IMR-90 (cell line): Measurements from ENCODE around the gene CANX. TPM values are rescaled to one million over a fixed set of nuclear protein-coding genes. Genes with fewer than 3 reads are reported as not detected.
A peak's percentile ranks its signal among the peaks of the same experiment; 100 is the strongest.

Experiments used
- ATAC-seq: fragments of 200-7000 bp; cut with Tn5 transposase; 2 replicates; pipeline ENCODE4 v1.9.1; 2020; ENCODE audit warnings: low read depth, mild to moderate bottlenecking, moderate library complexity
- BruUV-seq: library from RNA; stranded (reverse); fragments of 400-500 nt; replicated peaks from 2 replicates; lab custom pipeline; 2021; lab: Mats Ljungman, UMichigan
- CTCF ChIA-PET: fragments of 300-600 bp; formaldehyde crosslinking; extraction: SDS; loops from one replicate; lab custom pipeline; 2021; ENCODE audit warnings: antibody characterized with exemption; lab: Yijun Ruan, JAX
- POLR2A ChIA-PET: fragments of 300-600 bp; sonication (Branson Sonifier 250); formaldehyde crosslinking; loops from one replicate; lab custom pipeline; 2022; ENCODE audit warnings: antibody characterized with exemption; ENCODE audit not compliant: unreplicated experiment; lab: Charles Lee
- DNase-seq: peaks from one replicate; pipeline ENCODE4 v3.0.0; 2013
- H2AFZ ChIP-seq: replicated peaks from 2 replicates; pipeline ENCODE3; 2013; ENCODE audit warnings: low read length, mild to moderate bottlenecking; ENCODE audit not compliant: poor library complexity
- H2AK5ac ChIP-seq: 2 replicates; pipeline ENCODE4 v1.6.1; 2013; ENCODE audit warnings: low read depth, low read length, inconsistent platforms
- H2AK9ac ChIP-seq: replicated peaks from 2 replicates; pipeline ENCODE3; 2013; ENCODE audit warnings: mild to moderate bottlenecking, low read depth, low read length, moderate library complexity; ENCODE audit not compliant: poor library complexity
- H2BK120ac ChIP-seq: 2 replicates; pipeline ENCODE4 v1.6.1; 2013; ENCODE audit warnings: low read depth, low read length, inconsistent platforms
- H2BK15ac ChIP-seq: 3 replicates; pipeline ENCODE4 v1.6.1; 2013; ENCODE audit warnings: low read depth, low read length, inconsistent platforms
- H2BK20ac ChIP-seq: 2 replicates; pipeline ENCODE4 v1.6.1; 2013; ENCODE audit warnings: low read depth, mild to moderate bottlenecking, inconsistent platforms, low read length, moderate library complexity
- H2BK5ac ChIP-seq: 2 replicates; pipeline ENCODE4 v1.6.1; 2013; ENCODE audit warnings: mild to moderate bottlenecking, low read depth, low read length, inconsistent platforms; ENCODE audit not compliant: poor library complexity, severe bottlenecking
- H3K14ac ChIP-seq: replicated peaks from 2 replicates; pipeline ENCODE4 v1.6.1; 2013; ENCODE audit warnings: low read depth, low read length, inconsistent platforms
- H3K18ac ChIP-seq: 2 replicates; pipeline ENCODE4 v1.6.1; 2013; ENCODE audit warnings: low read depth, low read length, control low read depth
- H3K23ac ChIP-seq: 2 replicates; pipeline ENCODE4 v1.6.1; 2013; ENCODE audit warnings: low read depth, low read length, inconsistent platforms
- H3K27ac ChIP-seq: 2 replicates; pipeline ENCODE4 v1.5.1; 2013; ENCODE audit warnings: mild to moderate bottlenecking, control low read depth, low read length; ENCODE audit not compliant: insufficient read depth
- H3K27me3 ChIP-seq: 2 replicates; pipeline ENCODE4 v1.6.1; 2013; ENCODE audit warnings: low read length; ENCODE audit not compliant: control insufficient read depth, insufficient read depth
- H3K36me3 ChIP-seq: 2 replicates; pipeline ENCODE4 v1.6.1; 2013; ENCODE audit warnings: low read length, mixed read lengths; ENCODE audit not compliant: control insufficient read depth, insufficient read depth
- H3K4ac ChIP-seq: 2 replicates; pipeline ENCODE4 v1.6.1; 2013; ENCODE audit warnings: low read depth, low read length, inconsistent platforms
- H3K4me1 ChIP-seq: 2 replicates; pipeline ENCODE4 v1.6.1; 2013; ENCODE audit warnings: low read length, mixed read lengths; ENCODE audit not compliant: control insufficient read depth, insufficient read depth
- H3K4me2 ChIP-seq: 2 replicates; pipeline ENCODE4 v1.6.1; 2013; ENCODE audit warnings: low read depth, mild to moderate bottlenecking, control low read depth, low read length, moderate library complexity
- H3K4me3 ChIP-seq: 2 replicates; pipeline ENCODE4 v1.5.1; 2013; ENCODE audit warnings: low read depth, mild to moderate bottlenecking, control low read depth, low read length, moderate library complexity; ENCODE audit not compliant: insufficient read depth
- H3K56ac ChIP-seq: 2 replicates; pipeline ENCODE4 v1.6.1; 2013; ENCODE audit warnings: low read length, inconsistent platforms; ENCODE audit not compliant: insufficient read depth; ENCODE audit errors: extremely low read depth
- H3K79me1 ChIP-seq, 2 experiments: 2 replicates each; pipeline ENCODE4 v1.6.1; 2013; ENCODE audit warnings: low read length in 2 of 2, inconsistent platforms in 1 of 2, low read depth in 1 of 2
- H3K9ac ChIP-seq: 2 replicates; pipeline ENCODE4 v1.6.1; 2013; ENCODE audit warnings: low read depth, low read length, control low read depth
- H3K9me1 ChIP-seq: 2 replicates; pipeline ENCODE4 v1.6.1; 2013; ENCODE audit warnings: low read length, inconsistent platforms; ENCODE audit not compliant: insufficient read depth
- H3K9me3 ChIP-seq: 2 replicates; pipeline ENCODE4 v1.6.1; 2013; ENCODE audit warnings: low read length; ENCODE audit not compliant: control insufficient read depth, insufficient read depth
- H4K20me1 ChIP-seq: 2 replicates; pipeline ENCODE4 v1.6.1; 2013; ENCODE audit warnings: low read length, inconsistent platforms; ENCODE audit not compliant: insufficient read depth
- H4K5ac ChIP-seq: 2 replicates; pipeline ENCODE4 v1.6.1; 2013; ENCODE audit warnings: mild to moderate bottlenecking, low read depth, low read length, control low read depth
- H4K8ac ChIP-seq, 2 experiments: 2 replicates each; pipeline ENCODE4 v1.6.1; 2013; ENCODE audit warnings: low read depth in 2 of 2, low read length in 2 of 2, control low read depth in 1 of 2, inconsistent platforms in 1 of 2
- H4K91ac ChIP-seq: 2 replicates; pipeline ENCODE4 v1.6.1; 2013; ENCODE audit warnings: low read depth, low read length, inconsistent platforms; ENCODE audit not compliant: insufficient read depth
- BHLHE40 ChIP-seq: fragments of 150-350 bp; IDR thresholded peaks from 2 replicates; pipeline ENCODE4 v1.6.1; 2016; ENCODE audit warnings: mild to moderate bottlenecking, low read depth, low read length
- CEBPB ChIP-seq: IDR thresholded peaks from 2 replicates; pipeline ENCODE4 v1.6.1; 2012; ENCODE audit warnings: low read depth, low read length, improper control_type of control experiment
- ELK1 ChIP-seq: fragments of 150-350 bp; IDR thresholded peaks from 2 replicates; pipeline ENCODE4 v1.6.1; 2016; ENCODE audit warnings: low read depth, mild to moderate bottlenecking, low read length, moderate library complexity, borderline replicate concordance
- FOS ChIP-seq: fragments of 150-350 bp; IDR thresholded peaks from 2 replicates; pipeline ENCODE4 v1.6.1; 2016; ENCODE audit warnings: low read depth, low read length
- MAZ ChIP-seq: IDR thresholded peaks from 2 replicates; pipeline ENCODE4 v1.6.1; 2012; ENCODE audit warnings: low read depth, mild to moderate bottlenecking, low read length, improper control_type of control experiment, moderate library complexity, borderline replicate concordance
- MXI1 ChIP-seq: IDR thresholded peaks from 2 replicates; pipeline ENCODE4 v1.6.1; 2012; ENCODE audit warnings: low read depth, mild to moderate bottlenecking, low read length, moderate library complexity, borderline replicate concordance
- NFE2L2 ChIP-seq: fragments of 150-350 bp; IDR thresholded peaks from 2 replicates; pipeline ENCODE4 v1.6.1; 2016; ENCODE audit warnings: low read depth, mild to moderate bottlenecking, low read length
- POLR2A ChIP-seq: IDR thresholded peaks from 2 replicates; pipeline ENCODE4 v1.6.1; 2012; ENCODE audit warnings: mild to moderate bottlenecking, low read depth, low read length
- RCOR1 ChIP-seq: IDR thresholded peaks from 2 replicates; pipeline ENCODE4 v1.6.1; 2012; ENCODE audit warnings: mild to moderate bottlenecking, low read length, improper control_type of control experiment; ENCODE audit not compliant: insufficient replicate concordance
- RFX5 ChIP-seq: IDR thresholded peaks from 2 replicates; pipeline ENCODE4 v1.8.0; 2012; ENCODE audit warnings: low read depth, mild to moderate bottlenecking, low read length, moderate library complexity
- SMC3 ChIP-seq: fragments of 150-350 bp; IDR thresholded peaks from 2 replicates; pipeline ENCODE4 v1.6.1; 2016; ENCODE audit warnings: low read depth, mild to moderate bottlenecking, antibody characterized with exemption, low read length, moderate library complexity
- USF2 ChIP-seq: fragments of 150-350 bp; IDR thresholded peaks from 2 replicates; pipeline ENCODE4 v1.6.1; 2017; ENCODE audit warnings: mild to moderate bottlenecking, antibody characterized with exemption, low read length, low read depth
- WGBS, 2 experiments: methylation state at CpG; one replicate each; pipeline versions ENCODE4 v1.1.5 to v1.1.7; 2013; ENCODE audit warnings: missing lambda C conversion rate in 2 of 2; ENCODE audit not compliant: insufficient read length in 1 of 2; ENCODE audit errors: extremely low coverage in 2 of 2; 5-methylcytosine and 5-hydroxymethylcytosine counted together
- dilution Hi-C: fragments of 300-500 bp; cut with HindIII; formaldehyde crosslinking; loops from one replicate; pipeline ENCODE4 v1.14.3; 2018; ENCODE audit warnings: low sequenced_read_pairs; ENCODE audit not compliant: unreplicated experiment
- in situ Hi-C: fragments of 300-500 bp; cut with MboI; formaldehyde crosslinking; loops from 3 replicates; pipeline ENCODE4 v1.14.3; 2019; ENCODE audit warnings: low sequenced_read_pairs, inconsistent platforms, mixed read lengths
- intact Hi-C: fragments of 100-400 bp; cut with micrococcal nuclease; formaldehyde crosslinking; loops from 2 replicates; pipeline ENCODE4 v1.10.0; 2022
- polyA plus RNA-seq, 3 experiments: library from polyadenylated mRNA; depleted of rRNA; stranded (reverse); fragments of >200 nt; gene quantifications; 2 replicates each; pipeline ENCODE4 v1.2.3, GENCODE V29; 2012; ENCODE audit warnings: low replicate concordance in 1 of 3
- total RNA-seq: library from RNA; depleted of rRNA; stranded (reverse); fragments of >200 nt; gene quantifications from 2 replicates; pipeline ENCODE4 v1.2.3, GENCODE V29; 2012

CANX gene
- total and polyA plus RNA-seq, 2 of the 4 experiments (the other 2 are of a cell fraction) = 216 to 345 TPM

DNA sequence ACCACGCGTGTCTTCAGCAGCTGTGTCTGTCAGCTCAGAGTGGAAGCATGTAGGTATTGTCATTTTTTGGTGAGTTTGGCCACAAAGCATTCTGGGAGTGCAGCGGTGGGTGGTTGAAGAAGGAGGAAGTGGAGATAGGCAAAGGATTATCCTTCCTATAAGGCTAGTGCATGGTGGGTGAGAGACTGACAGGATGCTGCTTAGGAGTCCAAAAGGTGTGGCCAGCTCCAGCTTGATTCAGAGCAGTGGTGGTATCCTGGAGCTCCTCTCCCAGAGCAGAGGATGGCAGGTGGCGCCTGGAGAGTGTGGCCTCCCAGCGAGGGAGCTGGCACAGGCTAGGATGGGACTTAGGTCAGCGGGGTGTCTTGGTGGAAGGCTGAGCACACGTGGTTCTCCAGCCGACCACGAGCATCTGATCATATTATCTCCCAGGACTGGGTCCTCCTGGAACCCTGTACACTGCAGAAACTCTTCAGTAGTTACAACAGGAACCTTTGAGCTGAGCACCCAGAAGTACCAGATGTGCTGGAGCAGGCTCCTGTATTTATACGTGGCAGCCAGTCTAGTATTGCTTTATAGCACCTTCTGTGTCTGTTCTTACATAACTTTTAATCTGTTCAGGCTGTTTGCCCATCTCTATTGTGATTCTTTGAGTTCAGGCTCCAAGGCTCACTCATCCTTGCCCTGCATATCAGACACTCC, 63.5 kb downstream of the CANX start:
- TF ChIP-seq MAZ = no peak
- TF ChIP-seq MXI1 = no peak
- TF ChIP-seq NFE2L2 = no peak
- no peak for TF ChIP-seq CEBPB
- TF ChIP-seq POLR2A = no peak
- TF ChIP-seq ELK1 = no peak
- no peak for TF ChIP-seq FOS
- TF ChIP-seq RCOR1 = no peak
- TF ChIP-seq RFX5 = no peak
- TF ChIP-seq BHLHE40 = no peak
- no peak for TF ChIP-seq USF2
- TF ChIP-seq SMC3 = no peak
- CTCF ChIA-PET = interaction anchor here (0.5 to 1.6 kb wide), 7 partner anchors 7 to 146 kb away, joined by 3 to 6 read pairs (median 3); partner anchors contain the start of gene MAML1
- H2BK120ac ChIP-seq = no peak overlapping the region
- no peaks in the 10 kb centered on the region for H3K27me3 ChIP-seq
- no peak overlapping the region for H2AFZ ChIP-seq
- no peak overlapping the region for H3K56ac ChIP-seq
- peak overlapping the region; percentile 57 for H3K4me2 ChIP-seq
- peak overlapping the region; percentile 23; the same call in 1 of the 2 replicates for H3K27ac ChIP-seq
- intact Hi-C loops (loop anchor here (2.0 kb wide), 1 partner anchor 29 kb away; the partner anchor contains the start of gene MAML1), in situ Hi-C loops (no loop called here), dilution Hi-C loops (no loop called here)
- H2BK15ac ChIP-seq = no peak overlapping the region
- ATAC-seq (no peak; the same call in 1 of the 2 replicates), DNase-seq (no peak)
- H2BK20ac ChIP-seq = no peak overlapping the region
- H4K91ac ChIP-seq = peak overlapping the region; percentile 42
- H3K4ac ChIP-seq = peak overlapping the region; percentile 33
- H4K20me1 ChIP-seq = peaks cover 63% of the 10 kb centered on the region
- no peak overlapping the region for H4K5ac ChIP-seq
- no peak overlapping the region for H3K18ac ChIP-seq
- H3K4me1 ChIP-seq = peaks cover 39% of the 10 kb centered on the region
- H3K4me3 ChIP-seq = no peak overlapping the region
- no peak overlapping the region for H3K9ac ChIP-seq
- H2AK9ac ChIP-seq = peak overlapping the region; percentile 79
- H3K36me3 ChIP-seq = peaks cover 16% of the 10 kb centered on the region
- H2AK5ac ChIP-seq = peak overlapping the region; percentile 40
- POLR2A ChIA-PET = no interaction called here
- H3K79me1 ChIP-seq = peaks cover 38 to 77% of the 10 kb centered on the region in 2 experiments
- H4K8ac ChIP-seq = no peak overlapping the region
- BruUV-seq = no TSS peak
- H3K9me3 ChIP-seq = no peaks in the 10 kb centered on the region
- H3K23ac ChIP-seq = peak overlapping the region; percentile 74
- peaks cover 35% of the 10 kb centered on the region for H3K9me1 ChIP-seq
- H2BK5ac ChIP-seq = peak overlapping the region; percentile 5
- H3K14ac ChIP-seq = 0 out of 2 replicates have a peak overlapping the region, but pooled peaks have one; percentile 67
- WGBS, 2 experiments = 69% methylated on average over 3 of the region's 10 CpGs; no CpG with 5 or more reads in 1 of the 2 experiments
